K562 treated with DMSO at 1 percent for 48 hours (cell line): Measurements from ENCODE around the gene EI24. TPM values are rescaled to one million over a fixed set of nuclear protein-coding genes. Genes with fewer than 3 reads are reported as not detected.

Experiments used
- total RNA-seq: library from RNA; unstranded; fragments of 300-600 nt; gene quantifications from 2 replicates; pipeline ENCODE4 v1.2.3, GENCODE V29; 2022; ENCODE audit warnings: low replicate concordance; ENCODE audit errors: extremely low read depth

EI24 gene
- total RNA-seq, result not detected in 2 replicates

GRCh38 chr11:125568970-125569914 is at the start of gene EI24:
Gene EI24, plus strand, starts transcription at chr11:125569477. Its CDS starts 3,051 bp downstream, at chr11:125572528.

GRCh38 chr11:125592305-125593113 is 23.2 kb downstream of the EI24 start, which contains the start of gene STT3A:
Gene STT3A, plus strand, starts transcription at chr11:125592852. Its CDS starts 3,064 bp downstream, at chr11:125595916.

GRCh38 chr11:125624756-125625213 is 55.5 kb downstream of the EI24 start, which contains the start of gene CHEK1:
Gene CHEK1, plus strand, starts transcription at chr11:125625163. Its CDS starts 1,606 bp downstream, at chr11:125626769.

Other genes with a start within 250 kb of the EI24 start
- not detected in 2 replicates for gene FEZ1, start 73.2 kb upstream of the EI24 start, total RNA-seq
- gene STT3A, start 23.4 kb downstream of the EI24 start, total RNA-seq, result 639 TPM in 1 of 2 replicates, not detected in the other
- gene CHEK1, start 55.7 kb downstream of the EI24 start, total RNA-seq, result not detected in 2 replicates
- not detected in 2 replicates for gene ACRV1, start 111.4 kb downstream of the EI24 start, total RNA-seq
- not detected in 2 replicates for gene PATE1, start 176.8 kb downstream of the EI24 start, total RNA-seq
- not detected in 2 replicates for gene PATE2, start 209.4 kb downstream of the EI24 start, total RNA-seq
- not detected in 2 replicates for gene PATE3, start 218.7 kb downstream of the EI24 start, total RNA-seq